ENCODE data around the gene KRTAP5-8. TPM values are rescaled to one million over a fixed set of nuclear protein-coding genes. Genes with fewer than 3 reads are reported as not detected.
"Not testable (repeated sequence)": the region's sequence is repeated elsewhere in the genome, so short reads cannot be mapped to it uniquely, and the experiment has no call there.

Gene KRTAP5-8
- total RNA-seq, 1 experiment from 2014 or later: not detected

DNA sequence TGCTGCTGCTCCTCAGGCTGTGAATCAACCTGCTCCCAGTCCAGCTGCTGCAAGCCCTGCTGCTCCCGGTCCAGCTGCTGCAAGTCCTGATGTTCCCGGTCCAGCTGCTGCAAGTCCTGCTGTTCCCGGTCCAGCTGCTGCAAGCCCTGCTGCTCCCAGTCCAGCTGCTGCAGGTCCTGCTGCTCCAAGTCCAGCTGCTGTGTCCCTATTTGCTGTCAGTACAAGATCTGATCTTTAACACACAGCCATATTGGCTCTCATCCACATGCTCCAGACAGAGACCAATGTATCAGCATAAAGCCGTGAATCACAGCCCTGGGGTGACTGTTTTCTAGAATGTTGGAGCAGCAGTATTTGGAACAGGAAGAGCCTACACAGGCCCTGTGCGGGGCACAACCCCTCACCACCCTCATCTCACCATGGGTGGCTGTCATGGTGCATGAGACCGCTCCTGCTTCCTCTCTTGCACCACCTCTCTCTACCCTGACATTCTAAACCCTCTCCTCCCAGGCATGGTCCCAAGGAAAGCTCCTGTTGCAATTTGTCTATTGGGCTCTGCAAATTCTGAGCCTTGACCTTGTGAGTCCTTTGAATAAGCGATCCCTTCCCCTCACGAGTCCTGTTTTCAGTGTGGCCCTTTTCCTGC lies 31.0 kb downstream of the KRTAP5-8 start:
- H3F3A ChIP-seq (ENCODE audit: insufficient read depth, low read depth): no peaks in the 10 kb centered on the region
- H3K9me3 ChIP-seq (ENCODE audit: insufficient read depth, low read depth): no peaks in the 10 kb centered on the region
- H3K79me2 ChIP-seq (ENCODE audit: low read depth): no peaks in the 10 kb centered on the region
- peaks cover 15% of the 10 kb centered on the region for H3K27me3 ChIP-seq (ENCODE audit: insufficient read depth, low read depth)
- H3K4me3 ChIP-seq: no peak overlapping the region
- H3K4me1 ChIP-seq (replicated peaks; ENCODE audit: insufficient read depth): peaks cover 12% of the 10 kb centered on the region; the same call in 1 of the 2 replicates
- intact Hi-C loops (cut with micrococcal nuclease; ENCODE audit: unreplicated experiment): no loop called here
- no peak overlapping the region for H3K4me2 ChIP-seq
- no peak overlapping the region for H2AFZ ChIP-seq
- H3K27ac ChIP-seq: no peak overlapping the region
- DNase-seq: no peak
- ChIA-PET POLR2A (ENCODE audit: unreplicated experiment) (no interaction called here), CTCF (interaction anchor here (0.6 to 0.9 kb wide), 2 partner anchors 11 to 382 kb away, joined by 3 read pairs; no protein-coding TSS in a partner anchor)
- H4K20me1 ChIP-seq (ENCODE audit: insufficient read depth): no peaks in the 10 kb centered on the region
- no peaks in the 10 kb centered on the region for H3K36me3 ChIP-seq (ENCODE audit: low read depth)
- TF ChIP-seq, protein P1, sequence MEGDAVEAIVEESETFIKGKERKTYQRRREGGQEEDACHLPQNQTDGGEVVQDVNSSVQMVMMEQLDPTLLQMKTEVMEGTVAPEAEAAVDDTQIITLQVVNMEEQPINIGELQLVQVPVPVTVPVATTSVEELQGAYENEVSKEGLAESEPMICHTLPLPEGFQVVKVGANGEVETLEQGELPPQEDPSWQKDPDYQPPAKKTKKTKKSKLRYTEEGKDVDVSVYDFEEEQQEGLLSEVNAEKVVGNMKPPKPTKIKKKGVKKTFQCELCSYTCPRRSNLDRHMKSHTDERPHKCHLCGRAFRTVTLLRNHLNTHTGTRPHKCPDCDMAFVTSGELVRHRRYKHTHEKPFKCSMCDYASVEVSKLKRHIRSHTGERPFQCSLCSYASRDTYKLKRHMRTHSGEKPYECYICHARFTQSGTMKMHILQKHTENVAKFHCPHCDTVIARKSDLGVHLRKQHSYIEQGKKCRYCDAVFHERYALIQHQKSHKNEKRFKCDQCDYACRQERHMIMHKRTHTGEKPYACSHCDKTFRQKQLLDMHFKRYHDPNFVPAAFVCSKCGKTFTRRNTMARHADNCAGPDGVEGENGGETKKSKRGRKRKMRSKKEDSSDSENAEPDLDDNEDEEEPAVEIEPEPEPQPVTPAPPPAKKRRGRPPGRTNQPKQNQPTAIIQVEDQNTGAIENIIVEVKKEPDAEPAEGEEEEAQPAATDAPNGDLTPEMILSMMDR (conservative IDR thresholded peaks at IDR 0.05): no peak
- TF ChIP-seq EZH2 (IDR thresholded peaks at IDR 0.05; ENCODE audit: low read depth): no peak
- no peaks in the 10 kb centered on the region for H3K9me2 ChIP-seq (ENCODE audit: insufficient read depth)
- no TSS peak for BruUV-seq (replicated peaks)

DNA sequence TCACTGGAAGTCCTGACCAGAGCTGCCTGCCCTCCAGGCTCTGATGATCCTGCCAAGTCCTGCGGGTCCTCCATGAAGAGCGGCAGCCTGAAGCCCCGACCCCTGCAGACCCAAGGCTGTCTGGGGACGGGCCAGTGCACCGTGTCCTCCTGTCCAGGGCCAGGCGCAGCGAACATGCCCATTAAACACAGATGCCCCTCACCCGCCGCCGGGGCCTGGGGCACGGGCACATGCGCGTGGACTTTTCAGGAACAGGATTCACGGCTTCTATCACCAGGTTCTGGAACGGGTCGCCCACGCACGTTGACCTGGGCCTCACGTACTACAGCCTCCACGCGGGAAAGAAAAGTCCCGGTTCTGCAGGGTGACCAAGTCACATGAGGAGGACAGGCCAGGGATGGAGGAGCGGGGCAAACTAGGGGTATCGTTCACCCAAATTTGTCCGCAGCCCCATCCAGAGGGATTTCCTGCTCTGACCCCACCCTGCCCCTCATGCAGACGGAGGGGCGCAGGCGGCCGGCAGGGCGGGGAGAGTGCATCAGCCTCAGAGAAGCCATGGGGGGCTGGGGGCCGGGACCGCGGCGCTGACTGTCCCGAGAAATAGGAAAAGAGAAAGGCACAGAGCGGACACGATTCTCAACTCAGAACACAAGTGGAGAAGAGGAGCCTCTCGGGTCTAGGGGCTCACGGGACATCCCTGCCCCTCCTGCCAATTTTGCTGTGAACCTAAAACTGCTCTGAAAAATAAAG lies 33.5 kb downstream of the KRTAP5-8 start:
- H3K4me2 ChIP-seq; H3F3A ChIP-seq (ENCODE audit: insufficient read depth, low read depth); H2AFZ ChIP-seq; H3K4me1 ChIP-seq (replicated peaks; ENCODE audit: insufficient read depth); BruUV-seq (replicated peaks); H3K9me3 ChIP-seq (ENCODE audit: insufficient read depth, low read depth); H3K27ac ChIP-seq; H3K9me2 ChIP-seq (ENCODE audit: insufficient read depth); H3K4me3 ChIP-seq; POLR2A ChIA-PET (ENCODE audit: unreplicated experiment); DNase-seq; H3K36me3 ChIP-seq (ENCODE audit: low read depth); H3K79me2 ChIP-seq (ENCODE audit: low read depth); intact Hi-C loops (cut with micrococcal nuclease; ENCODE audit: unreplicated experiment); H4K20me1 ChIP-seq (ENCODE audit: insufficient read depth): not testable (repeated sequence)
- peaks cover 32% of the 10 kb centered on the region for H3K27me3 ChIP-seq (ENCODE audit: insufficient read depth, low read depth)
- CTCF ChIA-PET: interaction anchor here (0.6 kb wide), 1 partner anchor 9 kb away, joined by 3 read pairs; no protein-coding TSS in a partner anchor

DNA sequence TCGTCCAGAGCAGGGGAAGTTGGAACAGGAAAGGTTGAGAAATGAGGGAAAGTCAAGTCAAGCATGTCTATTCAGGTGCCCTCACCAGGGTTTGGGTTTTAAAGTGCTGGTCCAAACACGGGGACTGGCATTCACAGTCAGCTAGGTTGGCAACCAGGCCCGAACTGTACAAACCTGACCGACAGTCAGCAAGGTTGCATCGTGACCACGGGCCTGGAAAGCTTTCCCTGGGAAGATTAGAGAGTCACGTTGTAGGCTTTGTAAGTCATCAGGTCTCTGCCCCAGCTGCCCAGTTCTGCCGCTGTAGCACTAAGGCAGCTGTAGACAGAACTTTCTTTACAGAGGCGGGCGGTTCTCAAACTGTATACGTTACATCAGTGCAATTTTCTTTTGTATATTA lies 35.0 kb downstream of the KRTAP5-8 start:
- Histone ChIP-seq H3K4me1 (replicated peaks; ENCODE audit: insufficient read depth) (0 out of 2 replicates have a peak, but pooled peaks cover 5% of the 10 kb centered on the region), H3K9me2 (ENCODE audit: insufficient read depth) (no peaks in the 10 kb centered on the region), H4K20me1 (ENCODE audit: insufficient read depth) (no peaks in the 10 kb centered on the region), H2AFZ (no peak overlapping the region), H3K4me2 (no peak overlapping the region), H3K27ac (no peak overlapping the region), H3K36me3 (ENCODE audit: low read depth) (no peaks in the 10 kb centered on the region), H3K4me3 (no peak overlapping the region), H3K27me3 (ENCODE audit: insufficient read depth, low read depth) (peaks cover 40% of the 10 kb centered on the region), H3K9me3 (ENCODE audit: insufficient read depth, low read depth) (no peaks in the 10 kb centered on the region), H3F3A (ENCODE audit: insufficient read depth, low read depth) (no peaks in the 10 kb centered on the region), H3K79me2 (ENCODE audit: low read depth) (no peaks in the 10 kb centered on the region)
- no peak for TF ChIP-seq EZH2 (IDR thresholded peaks at IDR 0.05; ENCODE audit: low read depth)
- TF ChIP-seq, protein P1 (conservative IDR thresholded peaks at IDR 0.05): no peak
- intact Hi-C loops (cut with micrococcal nuclease; ENCODE audit: unreplicated experiment): no loop called here
- DNase-seq: no peak
- BruUV-seq (replicated peaks): no TSS peak
- CTCF ChIA-PET: interaction anchor here (0.7 kb wide), 1 partner anchor 399 kb away, joined by 3 read pairs; no protein-coding TSS in a partner anchor
- POLR2A ChIA-PET (ENCODE audit: unreplicated experiment): no interaction called here

Measured in PC-9 (cell line).